ENCODE results near the gene MCUR1.
A peak's percentile ranks its signal among the peaks of the same experiment; 100 is the strongest.
"Not testable (repeated sequence)": the region's sequence is repeated elsewhere in the genome, so short reads cannot be mapped to it uniquely, and the experiment has no call there.

MCUR1 gene

GRCh38 chr6:13787137-13787536 is 27.2 kb downstream of the MCUR1 start:
- Histone ChIP-seq H3K27me3 (ENCODE audit: control insufficient read depth, insufficient read depth, low read length) (no peaks in the 10 kb centered on the region), H3K36me3 (ENCODE audit: control insufficient read depth, insufficient read depth, low read length) (no peaks in the 10 kb centered on the region), H3K4me1 (ENCODE audit: control insufficient read depth, insufficient read depth, low read length) (no peaks in the 10 kb centered on the region), H3K9me3 (ENCODE audit: control insufficient read depth, insufficient read depth, low read length) (no peaks in the 10 kb centered on the region), H3K27ac (ENCODE audit: low read length) (no peak overlapping the region), H3K4me3 (ENCODE audit: low read length) (no peak overlapping the region)
- DNase-seq (ENCODE audit: low read depth, low spot score) = no peak
- WGBS (ENCODE audit: insufficient coverage, insufficient read length) = no CpG with 5 or more reads among the region's 8 CpGs

DNA sequence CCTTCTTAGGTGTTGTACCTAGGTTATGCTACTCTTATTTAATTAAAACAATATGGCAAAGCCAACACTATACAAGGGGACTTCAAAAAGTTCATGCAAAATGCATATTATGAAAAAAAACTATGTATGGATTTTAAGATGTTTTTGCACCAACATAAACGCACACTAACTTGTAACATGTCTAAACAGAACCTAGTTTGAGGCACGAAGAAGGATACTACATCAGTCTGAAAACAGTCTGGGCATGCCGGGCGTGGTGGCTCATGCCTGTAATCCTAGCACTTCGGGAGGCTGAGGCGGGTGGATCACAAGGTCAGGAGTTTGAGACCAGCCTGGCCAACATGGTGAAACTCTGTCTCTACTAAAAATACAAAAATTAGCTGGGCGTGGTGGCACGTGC is 34.2 kb downstream of the MCUR1 start:
- not testable (repeated sequence) for H3K27ac ChIP-seq (ENCODE audit: low read length); H3K9me3 ChIP-seq (ENCODE audit: control insufficient read depth, insufficient read depth, low read length); H3K4me1 ChIP-seq (ENCODE audit: control insufficient read depth, insufficient read depth, low read length); H3K27me3 ChIP-seq (ENCODE audit: control insufficient read depth, insufficient read depth, low read length); DNase-seq (ENCODE audit: low read depth, low spot score); H3K4me3 ChIP-seq (ENCODE audit: low read length); H3K36me3 ChIP-seq (ENCODE audit: control insufficient read depth, insufficient read depth, low read length)
- no CpG with 5 or more reads among the region's 8 CpGs for WGBS (ENCODE audit: insufficient coverage, insufficient read length)

DNA sequence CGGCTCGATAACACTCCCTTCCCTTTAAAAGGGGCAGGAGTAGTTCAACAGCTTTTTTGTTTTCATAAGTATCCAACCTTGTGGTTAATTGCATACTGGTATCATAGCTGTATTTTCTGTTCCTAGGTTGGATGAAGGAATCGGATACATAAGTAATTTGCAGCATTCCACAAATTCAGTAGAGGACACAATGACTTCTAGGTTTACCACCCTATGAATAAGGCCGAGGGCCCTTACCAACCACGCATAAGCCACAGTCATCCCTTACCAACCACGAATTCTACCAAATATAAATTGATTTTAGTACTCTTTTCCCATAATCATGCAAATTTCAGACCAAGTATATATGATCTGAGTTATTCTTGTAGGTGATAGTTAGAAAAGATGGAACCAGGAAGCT is 36.3 kb downstream of the MCUR1 start:
- Histone ChIP-seq H3K36me3 (ENCODE audit: control insufficient read depth, insufficient read depth, low read length) (no peaks in the 10 kb centered on the region), H3K4me1 (ENCODE audit: control insufficient read depth, insufficient read depth, low read length) (no peaks in the 10 kb centered on the region), H3K27me3 (ENCODE audit: control insufficient read depth, insufficient read depth, low read length) (no peaks in the 10 kb centered on the region), H3K4me3 (ENCODE audit: low read length) (no peak overlapping the region), H3K9me3 (ENCODE audit: control insufficient read depth, insufficient read depth, low read length) (no peaks in the 10 kb centered on the region), H3K27ac (ENCODE audit: low read length) (no peak overlapping the region)
- WGBS (ENCODE audit: insufficient coverage, insufficient read length) = 100% methylated on average over 1 of the region's 6 CpGs
- DNase-seq (ENCODE audit: low read depth, low spot score) = no peak

DNA sequence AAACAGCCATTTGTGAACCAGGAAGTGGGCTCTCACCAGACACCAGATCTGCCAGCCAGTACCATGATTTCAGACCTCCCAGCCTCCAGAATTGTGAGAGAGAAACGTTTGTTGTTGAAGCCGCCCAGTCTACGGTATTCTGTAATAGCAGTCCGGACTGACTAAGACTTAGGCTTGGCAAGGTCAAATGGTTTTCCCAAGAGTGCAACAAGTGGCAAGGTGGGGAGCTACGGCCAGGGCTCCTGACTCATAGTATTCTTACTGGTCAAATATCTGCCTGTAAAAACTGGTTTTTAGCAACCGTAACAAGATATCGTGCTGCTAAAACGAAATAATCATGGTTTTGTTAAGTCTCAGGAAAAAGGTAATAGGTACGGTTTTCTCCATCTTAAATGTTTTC is 37.8 kb downstream of the MCUR1 start:
- Histone ChIP-seq H3K27ac (ENCODE audit: low read length) (no peak overlapping the region), H3K36me3 (ENCODE audit: control insufficient read depth, insufficient read depth, low read length) (no peaks in the 10 kb centered on the region), H3K27me3 (ENCODE audit: control insufficient read depth, insufficient read depth, low read length) (no peaks in the 10 kb centered on the region), H3K4me3 (ENCODE audit: low read length) (no peak overlapping the region), H3K4me1 (ENCODE audit: control insufficient read depth, insufficient read depth, low read length) (no peaks in the 10 kb centered on the region), H3K9me3 (ENCODE audit: control insufficient read depth, insufficient read depth, low read length) (no peaks in the 10 kb centered on the region)
- no peak for DNase-seq (ENCODE audit: low read depth, low spot score)
- WGBS (ENCODE audit: insufficient coverage, insufficient read length) = no CpG with 5 or more reads among the region's 9 CpGs

DNA sequence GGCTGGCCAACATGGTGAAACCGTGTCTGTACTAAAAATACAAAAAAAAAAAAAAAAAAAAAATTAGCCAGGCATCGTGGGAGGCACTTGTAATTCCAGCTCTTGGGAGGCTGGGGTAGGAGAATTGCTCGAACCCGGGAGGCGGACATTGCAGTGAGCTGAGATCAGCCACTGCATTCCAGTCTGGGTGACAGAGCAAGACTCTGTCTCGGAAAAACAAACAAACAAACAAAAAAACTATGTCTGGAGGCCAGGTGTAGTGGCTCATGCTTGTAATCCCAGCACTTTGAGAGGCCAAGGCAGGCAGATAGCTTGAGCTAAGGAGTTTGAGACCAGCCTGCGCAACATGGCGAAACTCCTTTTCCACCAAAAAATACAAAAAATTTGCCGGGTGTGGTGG is 38.9 kb downstream of the MCUR1 start:
- no CpG with 5 or more reads among the region's 9 CpGs for WGBS (ENCODE audit: insufficient coverage, insufficient read length)
- not testable (repeated sequence) for H3K36me3 ChIP-seq (ENCODE audit: control insufficient read depth, insufficient read depth, low read length); H3K4me3 ChIP-seq (ENCODE audit: low read length); H3K27ac ChIP-seq (ENCODE audit: low read length); H3K9me3 ChIP-seq (ENCODE audit: control insufficient read depth, insufficient read depth, low read length); H3K27me3 ChIP-seq (ENCODE audit: control insufficient read depth, insufficient read depth, low read length); DNase-seq (ENCODE audit: low read depth, low spot score); H3K4me1 ChIP-seq (ENCODE audit: control insufficient read depth, insufficient read depth, low read length)

- H3K36me3 ChIP-seq (ENCODE audit: control insufficient read depth, insufficient read depth, low read length); H3K4me3 ChIP-seq (ENCODE audit: low read length); H3K4me1 ChIP-seq (ENCODE audit: control insufficient read depth, insufficient read depth, low read length); H3K27me3 ChIP-seq (ENCODE audit: control insufficient read depth, insufficient read depth, low read length); DNase-seq (ENCODE audit: low read depth, low spot score); H3K27ac ChIP-seq (ENCODE audit: low read length); H3K9me3 ChIP-seq (ENCODE audit: control insufficient read depth, insufficient read depth, low read length): not testable (repeated sequence)
- WGBS (ENCODE audit: insufficient coverage, insufficient read length) = no CpG with 5 or more reads among the region's 35 CpGs
Measured at GRCh38 chr6:13772358-13773030, 41.9 kb downstream of the MCUR1 start.

GRCh38 chr6:13769655-13770053 is 44.7 kb downstream of the MCUR1 start:
- Histone ChIP-seq H3K9me3 (ENCODE audit: control insufficient read depth, insufficient read depth, low read length) (no peaks in the 10 kb centered on the region), H3K27me3 (ENCODE audit: control insufficient read depth, insufficient read depth, low read length) (no peaks in the 10 kb centered on the region), H3K27ac (ENCODE audit: low read length) (no peak overlapping the region), H3K36me3 (ENCODE audit: control insufficient read depth, insufficient read depth, low read length) (no peaks in the 10 kb centered on the region; the same call in 1 of the 2 replicates), H3K4me1 (ENCODE audit: control insufficient read depth, insufficient read depth, low read length) (no peaks in the 10 kb centered on the region; the same call in 1 of the 2 replicates), H3K4me3 (ENCODE audit: low read length) (no peak overlapping the region)
- WGBS (ENCODE audit: insufficient coverage, insufficient read length) = no CpG with 5 or more reads among the region's 27 CpGs
- peak; percentile 20 for DNase-seq (ENCODE audit: low read depth, low spot score)

GRCh38 chr6:13769034-13769654 is 45.2 kb downstream of the MCUR1 start:
- no CpG with 5 or more reads among the region's 47 CpGs for WGBS (ENCODE audit: insufficient coverage, insufficient read length)
- Histone ChIP-seq H3K36me3 (ENCODE audit: control insufficient read depth, insufficient read depth, low read length) (no peaks in the 10 kb centered on the region; the same call in 1 of the 2 replicates), H3K27me3 (ENCODE audit: control insufficient read depth, insufficient read depth, low read length) (no peaks in the 10 kb centered on the region), H3K27ac (ENCODE audit: low read length) (no peak overlapping the region), H3K4me3 (ENCODE audit: low read length) (no peak overlapping the region), H3K9me3 (ENCODE audit: control insufficient read depth, insufficient read depth, low read length) (no peaks in the 10 kb centered on the region), H3K4me1 (ENCODE audit: control insufficient read depth, insufficient read depth, low read length) (no peaks in the 10 kb centered on the region; the same call in 1 of the 2 replicates)
- no peak for DNase-seq (ENCODE audit: low read depth, low spot score)

DNA sequence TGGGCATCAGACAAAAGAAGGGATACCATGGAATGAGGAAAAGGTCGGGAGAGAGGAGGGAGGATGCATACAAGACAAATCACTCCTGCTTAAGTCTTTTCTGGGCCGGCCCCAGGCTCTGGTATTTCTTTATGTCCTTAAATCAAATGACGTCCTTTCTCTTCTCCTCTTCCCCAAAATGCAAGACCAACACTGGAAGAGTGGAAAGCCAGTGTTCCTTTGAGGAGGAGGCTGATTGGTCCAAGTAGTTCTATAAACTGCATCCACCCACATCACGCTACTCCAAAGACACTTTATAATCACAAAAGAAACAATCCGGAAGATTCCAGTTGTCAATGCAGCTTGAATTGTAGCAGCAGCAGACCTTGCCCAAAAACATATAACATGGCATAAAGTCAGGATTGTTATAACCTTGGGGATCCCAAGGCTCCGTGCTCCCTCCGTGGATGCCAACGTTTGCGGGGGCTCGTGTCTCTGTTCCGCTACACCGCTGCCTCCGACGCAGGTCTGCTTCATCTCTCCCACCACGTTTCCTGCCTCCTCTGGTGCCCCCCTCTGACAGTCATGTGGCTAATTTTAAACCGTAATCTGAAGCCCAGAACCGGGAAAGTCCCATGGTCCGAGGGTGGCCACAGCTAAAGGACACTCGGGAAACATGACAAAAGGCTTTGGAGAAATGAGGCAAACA is 47.1 kb downstream of the MCUR1 start:
- no CpG with 5 or more reads among the region's 19 CpGs for WGBS (ENCODE audit: insufficient coverage, insufficient read length)
- Histone ChIP-seq H3K27me3 (ENCODE audit: control insufficient read depth, insufficient read depth, low read length) (no peaks in the 10 kb centered on the region), H3K27ac (ENCODE audit: low read length) (no peak overlapping the region), H3K9me3 (ENCODE audit: control insufficient read depth, insufficient read depth, low read length) (no peaks in the 10 kb centered on the region), H3K4me1 (ENCODE audit: control insufficient read depth, insufficient read depth, low read length) (no peaks in the 10 kb centered on the region; the same call in 1 of the 2 replicates), H3K36me3 (ENCODE audit: control insufficient read depth, insufficient read depth, low read length) (no peaks in the 10 kb centered on the region; the same call in 1 of the 2 replicates), H3K4me3 (ENCODE audit: low read length) (no peak overlapping the region)
- DNase-seq (ENCODE audit: low read depth, low spot score) = no peak

GRCh38 chr6:13766201-13766634 is 48.1 kb downstream of the MCUR1 start:
- H3K36me3 ChIP-seq (ENCODE audit: control insufficient read depth, insufficient read depth, low read length) = no peaks in the 10 kb centered on the region; the same call in 1 of the 2 replicates
- H3K27ac ChIP-seq (ENCODE audit: low read length) = no peak overlapping the region
- WGBS (ENCODE audit: insufficient coverage, insufficient read length) = no CpG with 5 or more reads among the region's 5 CpGs
- H3K4me1 ChIP-seq (ENCODE audit: control insufficient read depth, insufficient read depth, low read length) = no peaks in the 10 kb centered on the region; the same call in 1 of the 2 replicates
- DNase-seq (ENCODE audit: low read depth, low spot score) = no peak
- H3K4me3 ChIP-seq (ENCODE audit: low read length) = no peak overlapping the region
- H3K27me3 ChIP-seq (ENCODE audit: control insufficient read depth, insufficient read depth, low read length) = no peaks in the 10 kb centered on the region
- no peaks in the 10 kb centered on the region for H3K9me3 ChIP-seq (ENCODE audit: control insufficient read depth, insufficient read depth, low read length)
